ENCODE data around the gene FRY. TPM values are rescaled to one million over a fixed set of nuclear protein-coding genes. Genes with fewer than 3 reads are reported as not detected.

Gene FRY
- total and polyA plus RNA-seq, 2 of the 13 experiments (the other 11 are each of a cell fraction or from before 2014, with no cell fraction given): 8.2 to 13.1 TPM

- TF ChIP-seq ZNF281 (CRISPR knock-in tag; IDR thresholded peaks at IDR 0.05; ENCODE audit: borderline replicate concordance): peak; percentile 20; the same call in 1 of the 2 replicates
- peak; percentile 61; the same call in 1 of the 2 replicates for TF ChIP-seq ZNF430 (CRISPR knock-in tag; IDR thresholded peaks at IDR 0.05)
- no peak for TF ChIP-seq SUZ12 (IDR thresholded peaks at IDR 0.05; ENCODE audit: low read depth, low read length)
- TF ChIP-seq ZNF709 (CRISPR knock-in tag; IDR thresholded peaks at IDR 0.05): peak; percentile 87
- TF ChIP-seq KLF12 (CRISPR knock-in tag; IDR thresholded peaks at IDR 0.05; ENCODE audit: borderline replicate concordance): peak; percentile 32
- TF ChIP-seq ZBTB21 (CRISPR knock-in tag; IDR thresholded peaks at IDR 0.05): peak; percentile 84
- no peak for TF ChIP-seq ZBTB42 (CRISPR knock-in tag; IDR thresholded peaks at IDR 0.05)
- TF ChIP-seq CBX1 (IDR thresholded peaks at IDR 0.05; ENCODE audit: low read depth): no peak
- TF ChIP-seq TBX2 (CRISPR knock-in tag; IDR thresholded peaks at IDR 0.05; ENCODE audit: borderline replicate concordance): peak; percentile 76
- peak; percentile 29; the same call in 1 of the 2 replicates for TF ChIP-seq ZNF547 (CRISPR knock-in tag; IDR thresholded peaks at IDR 0.05)
- 0 out of 2 replicates have a peak, but pooled peaks have one; percentile 54 for TF ChIP-seq ARHGAP35 (CRISPR knock-in tag; IDR thresholded peaks at IDR 0.05; ENCODE audit: borderline replicate concordance)
- TF ChIP-seq, protein P1, sequence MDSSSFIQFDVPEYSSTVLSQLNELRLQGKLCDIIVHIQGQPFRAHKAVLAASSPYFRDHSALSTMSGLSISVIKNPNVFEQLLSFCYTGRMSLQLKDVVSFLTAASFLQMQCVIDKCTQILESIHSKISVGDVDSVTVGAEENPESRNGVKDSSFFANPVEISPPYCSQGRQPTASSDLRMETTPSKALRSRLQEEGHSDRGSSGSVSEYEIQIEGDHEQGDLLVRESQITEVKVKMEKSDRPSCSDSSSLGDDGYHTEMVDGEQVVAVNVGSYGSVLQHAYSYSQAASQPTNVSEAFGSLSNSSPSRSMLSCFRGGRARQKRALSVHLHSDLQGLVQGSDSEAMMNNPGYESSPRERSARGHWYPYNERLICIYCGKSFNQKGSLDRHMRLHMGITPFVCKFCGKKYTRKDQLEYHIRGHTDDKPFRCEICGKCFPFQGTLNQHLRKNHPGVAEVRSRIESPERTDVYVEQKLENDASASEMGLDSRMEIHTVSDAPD (CRISPR knock-in tag; IDR thresholded peaks at IDR 0.05): no peak
- 0 out of 2 replicates have a peak, but pooled peaks have one; percentile 60 for TF ChIP-seq ERF (CRISPR knock-in tag; IDR thresholded peaks at IDR 0.05)
- TF ChIP-seq KDM4B (CRISPR knock-in tag; IDR thresholded peaks at IDR 0.05): peak; percentile 16; the same call in 1 of the 2 replicates
- peak; percentile 71; the same call in 1 of the 2 replicates for TF ChIP-seq BORCS8-MEF2B (CRISPR knock-in tag; IDR thresholded peaks at IDR 0.05)
- no peak for TF ChIP-seq TMF1 (CRISPR knock-in tag; IDR thresholded peaks at IDR 0.05; ENCODE audit: low read depth)
- TF ChIP-seq ZFY (CRISPR knock-in tag; IDR thresholded peaks at IDR 0.05): peak; percentile 75
- TF ChIP-seq SIN3A (IDR thresholded peaks at IDR 0.05; ENCODE audit: borderline replicate concordance, low read depth, low read length): peak; percentile 71; the same call in 1 of the 2 replicates
- TF ChIP-seq TAF1 (CRISPR knock-in tag; IDR thresholded peaks at IDR 0.05): peak; percentile 68
- TF ChIP-seq PHF5A (CRISPR knock-in tag; IDR thresholded peaks at IDR 0.05; ENCODE audit: low read depth, unreplicated experiment): no peak
- TF ChIP-seq ZNF503 (CRISPR knock-in tag; IDR thresholded peaks at IDR 0.05): 0 out of 2 replicates have a peak, but pooled peaks have one; percentile 14
- peak; percentile 25; the same call in 1 of the 2 replicates for TF ChIP-seq ZNF598 (CRISPR knock-in tag; IDR thresholded peaks at IDR 0.05; ENCODE audit: borderline replicate concordance)
- no peak for TF ChIP-seq ZZZ3 (CRISPR knock-in tag; IDR thresholded peaks at IDR 0.05; ENCODE audit: borderline replicate concordance)
- TF ChIP-seq MZF1 (CRISPR knock-in tag; IDR thresholded peaks at IDR 0.05; ENCODE audit: borderline replicate concordance): no peak
- 0 out of 2 replicates have a peak, but pooled peaks have one; percentile 66 for TF ChIP-seq ZNF563 (CRISPR knock-in tag; IDR thresholded peaks at IDR 0.05)
These were observed at the start of gene FRY (continued) for GRCh38 chr13:32031025-32031814.

Measured in HepG2 (cell line).